Stimulated activated CD4-positive, alpha-beta T cell treated with anti-CD3 and anti-CD28 coated beads, Interleukin-12 subunit alpha, Interleukin-12 subunit beta, amount 100 ng/mL, for 48 hours (primary cell): ENCODE data around the gene GNAZ.
A peak's percentile ranks its signal among the peaks of the same experiment; 100 is the strongest.

Experiments
- DNase-seq, 3 donors: peaks; one replicate each; pipeline ENCODE4 v3.0.0-alpha.2; 2020; ENCODE audit warnings: low read depth in 2 of 3, low spot score in 1 of 3

The GNAZ gene

GRCh38 chr22:23118647-23119493, 48.6 kb downstream of the GNAZ start:
- no peak for DNase-seq

DNA sequence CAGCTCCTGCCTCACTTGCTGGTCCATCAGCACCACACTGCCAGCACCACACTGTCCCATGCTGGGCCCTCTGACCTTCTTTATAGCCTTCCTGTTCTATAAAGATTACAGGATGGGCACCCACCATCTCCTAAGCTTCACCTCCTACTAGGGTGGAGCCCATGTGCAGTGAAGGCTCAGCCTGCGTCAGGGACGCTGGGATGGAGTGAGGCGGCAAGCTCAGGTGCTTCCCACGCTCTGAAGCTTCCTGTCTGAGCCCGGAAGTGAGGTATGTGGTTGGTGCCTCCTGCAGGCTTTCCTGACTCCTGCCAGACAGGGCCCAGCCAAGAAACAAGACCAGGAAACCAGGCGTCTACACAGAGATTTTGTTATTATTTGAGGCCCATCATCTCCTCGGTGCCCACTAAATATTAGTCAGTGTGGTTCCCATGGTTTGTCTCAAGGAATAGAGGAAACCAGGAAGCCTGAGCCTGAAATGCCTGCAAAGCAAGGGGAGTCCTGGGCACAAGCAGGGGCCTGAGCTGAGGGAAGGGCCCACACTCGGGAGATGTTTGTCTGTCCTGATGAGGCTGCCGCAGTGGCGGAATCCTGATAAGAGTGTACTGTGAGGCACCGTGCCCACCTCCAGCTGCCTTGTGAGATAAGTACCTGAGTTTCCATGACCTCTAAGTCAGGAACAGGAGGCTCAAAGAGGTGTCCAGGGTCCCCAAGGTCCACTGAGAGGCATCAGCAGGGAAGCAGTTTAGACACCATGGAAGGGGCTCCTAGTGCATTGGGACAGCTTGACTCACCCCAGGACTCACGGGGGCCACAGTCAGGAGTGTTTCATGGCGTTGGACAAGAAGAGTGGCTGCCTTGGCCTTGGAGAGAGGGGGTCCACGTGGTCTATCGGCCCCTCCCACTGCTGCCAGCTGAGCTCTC, 49.4 kb downstream of the GNAZ start:
- peak; percentile 35 to 54 (median 51) for DNase-seq

DNA sequence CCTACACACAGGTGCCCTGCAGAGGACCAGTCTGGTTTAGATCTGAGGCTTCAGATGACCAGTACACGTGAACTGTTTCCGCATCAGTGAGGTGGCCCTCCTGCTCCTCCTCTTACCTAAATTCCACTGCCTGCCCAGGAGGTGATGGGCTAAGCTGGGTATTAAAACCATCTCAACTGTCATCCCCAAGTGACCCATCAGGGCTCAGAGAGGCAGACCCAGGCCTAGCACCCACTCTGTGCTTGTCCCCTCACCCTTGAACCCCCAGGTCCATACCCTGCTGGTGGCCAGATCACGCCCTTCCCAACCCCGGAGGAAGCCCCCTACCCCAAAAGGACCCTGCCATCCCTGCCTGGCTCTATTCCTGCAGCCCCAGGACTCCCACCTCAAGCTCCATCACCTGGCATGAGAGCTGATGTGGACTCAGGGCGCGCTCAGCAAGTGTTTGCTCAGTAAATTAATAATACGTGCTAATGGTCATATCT, 50.1 kb downstream of the GNAZ start:
- no peak for DNase-seq

- DNase-seq = no peak
Observed at GRCh38 chr22:23121000-23121421, 50.7 kb downstream of the GNAZ start.

DNA sequence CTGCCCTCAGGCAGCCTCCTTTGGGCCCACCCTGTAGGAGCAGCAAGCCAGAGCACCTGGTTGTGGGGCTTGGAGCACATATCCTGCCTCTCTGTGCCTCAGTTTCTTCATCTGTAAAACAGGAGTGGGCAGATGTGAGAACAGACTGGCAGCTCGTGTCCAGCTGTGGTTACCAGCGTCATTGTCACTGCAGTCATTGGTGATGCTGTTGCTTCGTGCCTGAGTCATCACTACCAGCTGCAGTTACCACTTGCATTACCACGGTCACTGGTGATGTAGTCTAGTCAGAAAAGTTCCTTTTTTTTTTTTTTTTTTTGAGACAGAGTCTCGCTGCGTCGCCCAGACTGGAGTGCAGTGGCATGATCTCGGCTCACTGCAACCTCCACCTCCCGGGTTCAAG, 51.1 kb downstream of the GNAZ start:
- DNase-seq = no peak

DNA sequence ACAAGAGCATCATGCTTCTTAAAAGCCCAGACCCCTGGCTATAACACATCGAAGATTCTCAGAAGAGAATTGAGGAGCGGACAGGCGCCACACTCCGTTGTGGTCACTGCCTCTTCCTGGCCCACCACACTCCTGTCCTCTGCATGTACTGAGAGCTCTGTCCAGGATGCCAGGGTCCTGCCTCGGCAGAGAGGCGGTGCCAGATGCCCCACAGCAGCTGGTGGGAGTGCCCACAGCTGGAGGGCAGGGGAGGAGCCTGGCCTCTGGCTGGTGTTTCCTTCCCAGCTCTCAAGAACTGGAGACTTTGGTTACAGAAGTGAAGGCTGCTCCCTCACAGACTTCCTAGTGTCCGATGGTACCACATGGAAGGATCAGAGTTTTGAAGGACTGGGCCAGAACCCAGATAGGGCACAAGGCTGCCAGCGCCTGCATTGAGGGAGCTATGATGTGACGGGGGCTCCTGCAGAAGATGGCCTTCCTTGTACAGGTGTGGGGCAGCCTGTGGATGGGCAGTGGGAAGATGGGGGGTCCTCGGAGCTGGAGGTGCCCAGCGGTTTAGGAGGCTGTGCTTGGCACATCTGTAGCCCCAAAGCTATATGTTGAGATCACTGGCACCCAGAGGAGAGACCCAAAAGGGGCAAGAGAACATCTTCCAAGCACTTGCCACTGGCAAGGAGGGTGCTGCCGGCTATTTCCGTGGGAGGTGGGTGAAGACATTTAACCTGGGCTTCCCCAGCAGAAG, 52.1 kb downstream of the GNAZ start:
- DNase-seq = no peak

- DNase-seq = no peak
Observed at GRCh38 chr22:23122992-23123803, 52.9 kb downstream of the GNAZ start.

DNA sequence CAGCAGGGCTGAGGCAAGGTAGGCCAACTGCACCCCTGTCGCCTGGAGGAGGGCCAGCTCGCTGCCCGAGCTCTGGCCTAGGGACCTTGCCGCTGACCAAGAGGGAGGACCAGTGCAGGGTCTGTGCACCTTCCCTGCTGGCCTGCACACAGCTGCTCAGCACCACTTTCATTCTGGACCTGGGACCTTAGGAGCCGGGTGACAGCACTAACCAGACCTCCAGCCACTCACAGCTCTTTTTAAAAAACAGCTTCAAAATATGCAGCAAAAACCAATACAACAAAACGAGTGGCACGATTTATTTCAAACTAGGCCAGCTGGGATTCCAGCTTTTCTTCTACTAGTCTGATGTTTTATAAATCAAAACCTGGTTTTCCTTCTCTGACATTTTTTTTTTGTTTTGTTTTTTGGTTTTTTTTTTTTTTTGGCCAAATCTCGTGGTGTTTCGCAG, 53.5 kb downstream of the GNAZ start:
- no peak for DNase-seq

DNA sequence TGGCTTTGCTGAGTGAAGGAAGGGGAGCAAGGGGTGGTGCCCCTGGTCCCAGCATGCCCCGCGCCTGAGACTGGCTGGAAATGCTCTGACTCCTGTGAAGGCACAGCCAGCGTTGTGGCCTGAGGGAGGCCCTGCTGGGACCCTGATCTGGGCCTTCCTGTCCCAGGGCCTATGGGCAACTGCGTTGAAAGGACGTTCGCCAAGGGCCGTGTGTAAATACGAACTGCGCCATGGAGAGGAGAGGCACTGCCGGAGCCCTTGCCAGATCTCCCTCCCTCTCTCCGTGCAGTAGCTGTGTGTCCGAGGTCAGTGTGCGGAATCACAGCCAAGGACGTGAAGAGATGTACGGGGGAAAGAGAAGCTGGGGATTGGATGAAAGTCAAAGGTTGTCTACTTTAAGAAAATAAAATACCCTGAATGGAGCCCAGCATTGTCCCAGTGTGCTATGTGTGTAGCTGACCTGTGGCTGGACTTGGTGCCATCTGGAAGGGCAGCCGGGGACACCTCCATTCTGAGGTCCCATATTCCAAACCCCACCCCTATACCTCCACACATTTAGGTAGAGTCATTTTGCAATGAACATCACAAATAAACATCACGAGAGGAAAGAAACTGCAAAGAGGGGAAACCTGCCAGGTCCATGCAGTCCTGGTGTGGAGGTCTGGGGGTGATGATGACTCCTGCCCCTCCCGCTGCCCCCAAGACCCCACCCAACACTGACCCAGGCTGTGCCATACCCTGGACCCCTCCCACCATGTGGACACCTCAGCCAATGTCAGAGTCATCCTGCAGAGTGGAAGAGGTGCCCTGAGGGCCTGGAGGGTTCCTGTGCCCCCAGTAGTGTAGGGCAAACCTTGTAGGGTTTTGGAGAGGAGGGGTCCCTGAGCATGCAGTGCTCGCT, 54.5 kb downstream of the GNAZ start:
- no peak for DNase-seq

- DNase-seq = no peak
Observed at GRCh38 chr22:23125512-23126103, 55.3 kb downstream of the GNAZ start.

GRCh38 chr22:23126165-23127054, 56.1 kb downstream of the GNAZ start:
- no peak for DNase-seq

- no peak for DNase-seq
Observed at GRCh38 chr22:23127055-23127756, 56.9 kb downstream of the GNAZ start.

DNA sequence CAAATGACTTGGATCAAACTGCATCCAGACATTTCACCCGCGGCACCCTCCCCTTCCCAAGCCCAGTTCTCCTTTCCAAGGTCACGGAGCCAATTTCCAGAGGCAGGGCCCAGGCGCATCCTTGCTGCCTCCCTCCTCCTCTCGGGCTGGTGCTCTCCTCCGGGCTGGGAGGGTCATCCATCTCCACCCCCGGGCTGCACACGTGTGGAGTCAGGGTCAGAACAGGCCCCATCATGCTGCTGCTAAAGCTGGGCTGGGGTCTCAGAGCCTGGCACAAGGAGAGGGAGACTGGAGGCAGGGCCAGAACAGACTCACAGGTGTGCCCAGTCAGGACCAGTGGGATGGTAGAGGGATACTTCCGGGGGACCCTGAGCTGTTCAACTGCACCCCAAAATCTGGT, 57.5 kb downstream of the GNAZ start:
- DNase-seq = no peak

- DNase-seq = peak; percentile 48 to 72 (median 53)
Observed at GRCh38 chr22:23128269-23129108, 58.2 kb downstream of the GNAZ start.

DNA sequence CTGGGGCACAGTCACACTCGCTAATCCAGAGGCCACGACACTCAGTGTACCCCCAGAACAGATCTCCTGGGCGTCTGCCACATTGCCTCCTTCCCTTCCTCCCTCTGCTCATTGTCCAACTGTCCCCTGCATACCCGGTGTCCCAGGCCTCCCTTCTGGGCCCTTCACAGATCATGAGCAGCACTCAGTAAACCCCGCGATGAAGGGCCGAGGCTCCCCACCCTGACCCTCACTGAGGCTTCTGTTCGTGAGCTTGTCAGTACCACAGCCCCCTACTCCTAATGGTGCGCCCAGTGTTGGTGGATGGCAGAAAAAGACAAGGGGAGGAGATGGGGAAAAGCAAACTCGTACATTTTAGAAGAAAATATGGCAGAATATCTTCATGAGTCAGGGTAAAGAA, 58.8 kb downstream of the GNAZ start:
- DNase-seq = no peak

GRCh38 chr22:23130697-23131096, 60.4 kb downstream of the GNAZ start:
- no peak for DNase-seq
